MG63 (cell line): ENCODE measurements around the gene TAOK1. TPM values are rescaled to one million over a fixed set of nuclear protein-coding genes. Genes with fewer than 3 reads are reported as not detected.
A peak's percentile ranks its signal among the peaks of the same experiment; 100 is the strongest.

Source experiments
- DNase-seq: peaks from one replicate; pipeline ENCODE4 v3.0.0-alpha.2; 2020
- H3K27me3 ChIP-seq: fragments of 250-450 bp; sonication (Bioruptor Pico); 2 replicates; pipeline ENCODE4 v1.5.1; 2020; ENCODE audit warnings: mild to moderate bottlenecking, moderate library complexity
- H3K36me3 ChIP-seq: fragments of 250-450 bp; sonication (Bioruptor Pico); 2 replicates; pipeline ENCODE4 v1.5.1; 2020; ENCODE audit warnings: mild to moderate bottlenecking, moderate library complexity
- H3K4me3 ChIP-seq: fragments of 250-450 bp; sonication (Bioruptor Pico); 2 replicates; pipeline ENCODE4 v1.5.1; 2020; ENCODE audit warnings: mild to moderate bottlenecking, moderate library complexity
- H3K9me3 ChIP-seq: fragments of 250-450 bp; sonication (Bioruptor Pico); 2 replicates; pipeline ENCODE4 v1.5.1; 2020; ENCODE audit warnings: mild to moderate bottlenecking, moderate library complexity
- total RNA-seq: library from RNA; depleted of rRNA; stranded (reverse); fragments of >200 nt; shearing (Covaris generic); gene quantifications from 2 replicates; pipeline ENCODE4 v1.2.3, GENCODE V29; 2014; ENCODE audit warnings: low replicate concordance

TAOK1 gene
- total RNA-seq, 1 experiment from 2014 or later, result 15.7 TPM

- H3K9me3 ChIP-seq, result no peaks in the 10 kb centered on the region
- peak within 1 kb of the TSS; percentile 64 for H3K4me3 ChIP-seq
- H3K36me3 ChIP-seq, result peaks cover 6% of the 10 kb centered on the region
- peak; percentile 91 for DNase-seq
- H3K27me3 ChIP-seq, result no peaks in the 10 kb centered on the region
Observed at GRCh38 chr17:29568331-29569244, 178.4 kb downstream of the TAOK1 start, which contains the start of gene TP53I13. TP53I13 (plus strand) TSS chr17:29568701; CDS start chr17:29568759, 58 bp downstream.

DNA sequence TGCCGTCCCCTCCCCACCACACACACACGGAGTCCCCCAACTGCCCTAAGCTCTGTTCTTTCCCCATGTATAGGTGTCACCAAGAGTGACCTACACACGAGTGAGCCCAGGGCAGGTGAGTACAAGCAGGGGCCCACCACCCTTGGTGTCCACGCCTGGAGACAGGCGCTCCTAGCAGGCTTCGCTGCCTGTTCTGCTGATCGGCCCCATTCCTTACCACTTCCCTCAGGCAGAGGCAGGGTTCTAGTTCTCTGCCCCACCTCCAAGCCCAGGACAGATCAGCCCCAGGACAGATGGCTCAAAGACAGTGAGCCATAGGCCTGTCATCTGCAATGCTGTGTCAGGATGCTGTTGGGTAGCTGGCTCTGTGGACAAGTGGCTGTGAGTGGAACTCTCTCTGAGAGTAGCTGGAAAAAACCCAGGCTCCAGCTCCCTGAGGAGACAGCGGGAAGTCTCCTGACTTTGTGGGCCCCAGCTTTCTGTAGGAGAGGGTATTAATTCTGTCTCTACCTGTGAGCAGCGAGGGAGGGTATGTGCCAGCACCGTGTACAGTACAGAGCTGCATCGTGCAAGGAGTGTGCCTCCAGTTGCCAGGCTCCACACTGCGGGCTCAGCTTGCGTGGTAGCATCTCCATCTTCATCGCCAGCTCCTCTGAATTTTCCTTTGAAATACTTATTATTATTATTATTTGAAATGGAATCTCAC lies 179.2 kb downstream of the TAOK1 start:
- Histone ChIP-seq H3K4me3 (peak overlapping the region; percentile 64), H3K36me3 (peaks cover 10% of the 10 kb centered on the region), H3K9me3 (no peaks in the 10 kb centered on the region), H3K27me3 (no peaks in the 10 kb centered on the region)
- peak; percentile 35 for DNase-seq

GRCh38 chr17:29570521-29570920 lies 180.4 kb downstream of the TAOK1 start:
- H3K4me3 ChIP-seq, result no peak overlapping the region
- DNase-seq, result no peak
- peaks cover 19% of the 10 kb centered on the region for H3K36me3 ChIP-seq
- H3K9me3 ChIP-seq, result no peaks in the 10 kb centered on the region
- no peaks in the 10 kb centered on the region for H3K27me3 ChIP-seq

GRCh38 chr17:29571486-29571882 lies 181.3 kb downstream of the TAOK1 start:
- Histone ChIP-seq H3K4me3 (no peak overlapping the region), H3K36me3 (peaks cover 29% of the 10 kb centered on the region)
- no peak for DNase-seq

DNA sequence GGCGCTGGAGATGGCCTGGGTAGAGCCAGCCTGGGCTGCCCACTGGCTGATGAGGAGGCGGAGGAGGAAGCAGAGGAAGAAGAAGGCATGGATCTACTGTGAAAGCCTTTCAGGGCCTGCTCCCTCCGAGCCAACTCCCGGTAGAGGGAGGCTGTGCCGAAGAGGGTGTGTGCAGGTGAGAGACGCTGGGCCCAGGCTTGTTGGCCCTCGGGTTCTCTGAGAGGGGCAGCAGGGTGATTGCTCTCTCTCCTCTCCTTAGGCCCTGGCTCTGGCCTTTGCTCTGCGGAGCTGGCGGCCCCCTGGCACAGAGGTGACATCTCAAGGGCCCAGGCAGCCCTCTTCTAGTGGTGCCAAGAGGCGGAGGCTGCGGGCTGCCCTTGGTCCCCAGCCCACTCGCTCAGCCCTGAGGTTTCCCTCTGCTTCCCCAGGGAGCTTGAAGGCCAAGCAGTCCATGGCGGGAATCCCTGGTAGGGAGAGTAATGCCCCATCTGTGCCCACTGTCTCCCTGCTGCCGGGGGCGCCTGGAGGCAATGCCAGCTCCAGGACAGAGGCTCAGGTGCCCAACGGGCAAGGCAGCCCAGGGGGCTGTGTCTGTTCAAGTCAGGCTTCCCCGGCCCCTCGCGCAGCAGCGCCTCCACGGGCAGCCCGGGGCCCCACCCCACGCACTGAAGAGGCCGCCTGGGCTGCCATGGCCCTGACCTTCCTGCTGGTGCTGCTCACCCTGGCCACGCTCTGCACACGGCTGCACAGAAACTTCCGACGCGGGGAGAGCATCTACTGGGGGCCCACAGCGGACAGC lies 181.9 kb downstream of the TAOK1 start:
- Histone ChIP-seq H3K27me3 (no peaks in the 10 kb centered on the region), H3K9me3 (no peaks in the 10 kb centered on the region), H3K4me3 (no peak overlapping the region), H3K36me3 (peaks cover 35% of the 10 kb centered on the region)
- DNase-seq, result no peak

More at GRCh38 chr17:29571486-29571882, 181.3 kb downstream of the TAOK1 start:
- H3K9me3 ChIP-seq, result no peaks in the 10 kb centered on the region
- H3K27me3 ChIP-seq, result no peaks in the 10 kb centered on the region

GRCh38 chr17:29572691-29573557 lies 182.8 kb downstream of the TAOK1 start:
- H3K9me3 ChIP-seq, result no peaks in the 10 kb centered on the region

DNA sequence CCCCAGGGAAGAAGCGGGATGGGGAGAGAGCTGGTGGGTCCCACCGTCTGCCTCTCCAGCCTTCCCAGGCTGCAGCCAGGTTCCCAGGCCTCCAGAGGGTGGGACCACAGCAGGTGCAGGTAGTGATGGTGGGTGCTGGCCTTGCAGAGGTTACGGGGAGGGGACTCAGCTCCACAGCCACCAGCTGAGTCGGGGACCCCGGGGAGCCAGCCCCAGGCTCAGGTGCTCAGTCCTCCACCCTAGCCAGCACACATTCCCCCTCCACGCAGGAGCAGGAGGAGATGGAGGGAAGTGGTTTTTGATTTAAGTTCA lies 183.4 kb downstream of the TAOK1 start:
- Histone ChIP-seq H3K4me3 (no peak overlapping the region), H3K36me3 (peaks cover 48% of the 10 kb centered on the region), H3K9me3 (no peaks in the 10 kb centered on the region), H3K27me3 (no peaks in the 10 kb centered on the region)
- DNase-seq, result no peak

More at GRCh38 chr17:29572691-29573557, 182.8 kb downstream of the TAOK1 start:
- Histone ChIP-seq H3K27me3 (no peaks in the 10 kb centered on the region), H3K36me3 (peaks cover 43% of the 10 kb centered on the region), H3K4me3 (no peak overlapping the region)
- no peak for DNase-seq

DNA sequence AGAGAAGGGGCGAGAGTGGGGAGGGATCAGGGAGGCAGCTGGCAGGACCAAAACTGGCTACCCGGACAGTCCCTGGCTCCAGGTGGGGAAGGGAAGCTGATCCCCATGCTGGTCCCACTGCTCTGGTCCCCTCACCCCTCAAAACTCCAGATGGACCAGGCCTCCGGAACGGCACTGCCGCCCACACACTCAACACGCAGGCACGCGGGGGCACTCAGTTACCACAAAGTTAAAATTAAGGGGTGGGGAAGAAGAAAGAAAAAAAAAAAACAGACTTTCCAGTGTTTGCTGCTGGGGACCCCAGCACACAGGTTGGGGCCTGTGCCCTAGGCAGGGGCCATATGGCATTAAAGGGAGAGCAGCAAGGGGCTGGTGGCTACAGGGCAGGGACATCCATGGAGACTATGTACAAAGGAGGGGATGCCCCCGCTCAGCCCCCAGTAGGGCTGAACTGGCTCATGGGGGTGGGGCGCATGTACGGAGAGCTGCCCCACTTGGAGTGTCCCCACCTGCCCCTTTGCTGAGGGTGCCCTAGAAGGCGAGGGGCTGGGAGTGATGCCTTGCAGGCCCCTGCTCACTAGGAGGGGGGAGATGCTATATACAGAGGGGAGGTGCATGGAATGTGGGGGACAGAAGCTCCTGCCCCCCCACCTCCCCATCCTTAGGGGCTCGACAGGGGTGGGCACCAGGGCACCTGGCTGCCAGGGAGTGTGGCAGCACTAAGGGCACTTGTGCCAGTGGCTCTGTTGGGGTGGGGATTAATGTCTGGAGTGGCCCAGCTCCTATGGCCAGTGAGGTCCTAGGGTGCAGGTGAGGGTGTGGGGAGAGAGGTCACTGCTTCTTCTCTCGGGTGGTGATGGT lies 183.9 kb downstream of the TAOK1 start:
- Histone ChIP-seq H3K36me3 (peaks cover 52% of the 10 kb centered on the region), H3K9me3 (no peaks in the 10 kb centered on the region), H3K27me3 (no peaks in the 10 kb centered on the region), H3K4me3 (no peak overlapping the region)
- DNase-seq, result no peak

GRCh38 chr17:29574732-29575510 lies 184.8 kb downstream of the TAOK1 start:
- no peak for DNase-seq
- Histone ChIP-seq H3K9me3 (no peaks in the 10 kb centered on the region), H3K4me3 (no peak overlapping the region), H3K27me3 (no peaks in the 10 kb centered on the region), H3K36me3 (peaks cover 60% of the 10 kb centered on the region)

GRCh38 chr17:29575511-29576213 lies 185.5 kb downstream of the TAOK1 start:
- H3K27me3 ChIP-seq, result no peaks in the 10 kb centered on the region
- no peaks in the 10 kb centered on the region for H3K9me3 ChIP-seq
- no peak for DNase-seq
- H3K36me3 ChIP-seq, result peaks cover 66% of the 10 kb centered on the region
- no peak overlapping the region for H3K4me3 ChIP-seq

GRCh38 chr17:29576214-29577000 lies 186.2 kb downstream of the TAOK1 start:
- DNase-seq, result no peak
- no peaks in the 10 kb centered on the region for H3K27me3 ChIP-seq
- H3K36me3 ChIP-seq, result peaks cover 73% of the 10 kb centered on the region

GRCh38 chr17:29577001-29577370 lies 186.8 kb downstream of the TAOK1 start:
- no peak for DNase-seq
- H3K9me3 ChIP-seq, result no peaks in the 10 kb centered on the region
- peaks cover 79% of the 10 kb centered on the region for H3K36me3 ChIP-seq
- H3K27me3 ChIP-seq, result no peaks in the 10 kb centered on the region
- no peak overlapping the region for H3K4me3 ChIP-seq

More at GRCh38 chr17:29576214-29577000, 186.2 kb downstream of the TAOK1 start:
- H3K4me3 ChIP-seq, result no peak overlapping the region
- H3K9me3 ChIP-seq, result no peaks in the 10 kb centered on the region

- Histone ChIP-seq H3K4me3 (no peak overlapping the region), H3K36me3 (peaks cover 84% of the 10 kb centered on the region), H3K27me3 (no peaks in the 10 kb centered on the region), H3K9me3 (no peaks in the 10 kb centered on the region)
- peak; percentile 44 for DNase-seq
Observed at GRCh38 chr17:29577385-29578211, 187.4 kb downstream of the TAOK1 start.
